Neural progenitor cell (in vitro differentiated cells): Measurements from ENCODE around the gene CFAP20DC. TPM values are rescaled to one million over a fixed set of nuclear protein-coding genes. Genes with fewer than 3 reads are reported as not detected.

Source experiments
- DNase-seq: peaks from one replicate; pipeline ENCODE4 v3.0.0-alpha.2; 2016; ENCODE audit warnings: low spot score
- H2AFZ ChIP-seq: fragments of 200-600 bp; sonication (generic); replicated peaks from 2 replicates; pipeline ENCODE4 v1.6.1; 2016; ENCODE audit warnings: antibody characterized with exemption
- H3F3A ChIP-seq: fragments of 200-600 bp; sonication (generic); 2 replicates; pipeline ENCODE4 v1.6.1; 2016; ENCODE audit warnings: antibody characterized with exemption, low read depth
- H3K27ac ChIP-seq: fragments of 200-600 bp; sonication (generic); 2 replicates; pipeline ENCODE4 v1.5.1; 2016; ENCODE audit warnings: mild to moderate bottlenecking
- H3K27me3 ChIP-seq: fragments of 200-600 bp; sonication (generic); 2 replicates; pipeline ENCODE4 v1.6.1; 2016; ENCODE audit warnings: mild to moderate bottlenecking, moderate library complexity
- H3K36me3 ChIP-seq: fragments of 200-600 bp; sonication (generic); 2 replicates; pipeline ENCODE4 v1.5.1; 2016
- H3K4me1 ChIP-seq: fragments of 200-600 bp; sonication (generic); 2 replicates; pipeline ENCODE4 v1.6.1; 2016; ENCODE audit warnings: mixed run types
- H3K4me2 ChIP-seq: fragments of 200-600 bp; sonication (generic); 2 replicates; pipeline ENCODE4 v1.6.1; 2016
- H3K4me3 ChIP-seq: fragments of 200-600 bp; sonication (generic); 2 replicates; pipeline ENCODE4 v1.5.1; 2016
- H3K79me2 ChIP-seq: fragments of 200-600 bp; sonication (generic); 2 replicates; pipeline ENCODE4 v1.6.1; 2016; ENCODE audit warnings: low read depth
- H3K9ac ChIP-seq: fragments of 200-600 bp; sonication (generic); 2 replicates; pipeline ENCODE4 v1.6.1; 2016
- H3K9me3 ChIP-seq: fragments of 200-600 bp; sonication (generic); 2 replicates; pipeline ENCODE4 v1.5.1; 2016; ENCODE audit warnings: low read depth
- H4K20me1 ChIP-seq: fragments of 200-600 bp; sonication (generic); 2 replicates; pipeline ENCODE4 v1.6.1; 2016; ENCODE audit warnings: low read depth
- H3K27ac Mint-ChIP-seq: 3 replicates; pipeline ENCODE4 v1.8.0; 2021; ENCODE audit warnings: mixed read lengths
- H3K27me3 Mint-ChIP-seq: 2 replicates; pipeline ENCODE4 v1.8.0; 2022; ENCODE audit warnings: low read depth, mild to moderate bottlenecking, inconsistent platforms, moderate library complexity, mixed read lengths; ENCODE audit not compliant: insufficient read depth
- H3K36me3 Mint-ChIP-seq: 3 replicates; pipeline ENCODE4 v1.8.0; 2021; ENCODE audit warnings: mixed read lengths
- H3K4me1 Mint-ChIP-seq: 3 replicates; pipeline ENCODE4 v1.8.0; 2021; ENCODE audit warnings: mixed read lengths
- H3K4me3 Mint-ChIP-seq: 3 replicates; pipeline ENCODE4 v1.8.0; 2021; ENCODE audit warnings: mild to moderate bottlenecking, moderate library complexity, mixed read lengths
- H3K9me3 Mint-ChIP-seq: 3 replicates; pipeline ENCODE4 v1.8.0; 2020; ENCODE audit warnings: mixed read lengths
- EZH2 ChIP-seq: fragments of 200-600 bp; sonication (generic); IDR thresholded peaks from 2 replicates; pipeline ENCODE4 v1.6.1; 2017; ENCODE audit warnings: antibody characterized with exemption, mild to moderate bottlenecking, moderate library complexity
- EZH2phosphoT487 ChIP-seq: fragments of 200-600 bp; sonication (generic); IDR thresholded peaks from 2 replicates; pipeline ENCODE4 v1.6.1; 2017; ENCODE audit warnings: antibody characterized with exemption
- total RNA-seq: library from RNA; depleted of rRNA; stranded (reverse); fragments of >200 nt; gene quantifications from 2 replicates; pipeline ENCODE4 v1.2.3, GENCODE V29; 2015; ENCODE audit warnings: low replicate concordance
- TF ChIP-seq, protein P1 (sequence below): fragments of 200-600 bp; sonication (generic); IDR thresholded peaks from 2 replicates; pipeline ENCODE4 v1.5.1; 2017; ENCODE audit warnings: antibody characterized with exemption, mild to moderate bottlenecking

Gene CFAP20DC
- total RNA-seq, 1 donor from 2014 or later: 14.0 TPM

DNA sequence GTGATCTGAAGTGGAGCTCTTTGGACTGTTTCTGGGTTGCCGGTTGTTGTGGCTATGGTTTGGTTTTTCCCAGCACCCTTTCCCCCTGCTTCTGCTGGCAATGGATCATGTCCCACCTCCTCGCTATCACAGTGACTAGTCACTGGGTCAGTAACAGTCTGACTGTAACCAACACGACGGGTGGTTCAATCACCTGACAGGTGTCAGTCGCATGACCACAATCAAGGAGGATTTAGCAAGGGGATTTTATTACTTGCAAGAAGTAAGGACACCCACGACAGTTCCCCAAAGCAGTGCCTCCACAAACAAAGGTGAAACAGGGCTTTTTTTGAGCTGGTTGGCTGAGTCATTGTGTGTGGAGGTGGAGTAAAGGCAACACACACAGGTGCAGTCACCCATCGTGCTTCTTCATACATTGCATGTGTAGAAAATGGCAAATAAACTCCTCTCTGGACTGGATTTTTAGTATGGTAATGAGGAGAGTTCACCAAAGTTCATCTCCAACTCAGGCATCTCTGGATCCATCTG is 324.4 kb downstream of the CFAP20DC start:
- no peaks in the 10 kb centered on the region for H3K36me3 ChIP-seq
- no peak overlapping the region for H3K9ac ChIP-seq
- H3K9me3 ChIP-seq: no peaks in the 10 kb centered on the region
- no peaks in the 10 kb centered on the region for H3K36me3 Mint-ChIP-seq
- DNase-seq: no peak
- TF ChIP-seq, protein P1, sequence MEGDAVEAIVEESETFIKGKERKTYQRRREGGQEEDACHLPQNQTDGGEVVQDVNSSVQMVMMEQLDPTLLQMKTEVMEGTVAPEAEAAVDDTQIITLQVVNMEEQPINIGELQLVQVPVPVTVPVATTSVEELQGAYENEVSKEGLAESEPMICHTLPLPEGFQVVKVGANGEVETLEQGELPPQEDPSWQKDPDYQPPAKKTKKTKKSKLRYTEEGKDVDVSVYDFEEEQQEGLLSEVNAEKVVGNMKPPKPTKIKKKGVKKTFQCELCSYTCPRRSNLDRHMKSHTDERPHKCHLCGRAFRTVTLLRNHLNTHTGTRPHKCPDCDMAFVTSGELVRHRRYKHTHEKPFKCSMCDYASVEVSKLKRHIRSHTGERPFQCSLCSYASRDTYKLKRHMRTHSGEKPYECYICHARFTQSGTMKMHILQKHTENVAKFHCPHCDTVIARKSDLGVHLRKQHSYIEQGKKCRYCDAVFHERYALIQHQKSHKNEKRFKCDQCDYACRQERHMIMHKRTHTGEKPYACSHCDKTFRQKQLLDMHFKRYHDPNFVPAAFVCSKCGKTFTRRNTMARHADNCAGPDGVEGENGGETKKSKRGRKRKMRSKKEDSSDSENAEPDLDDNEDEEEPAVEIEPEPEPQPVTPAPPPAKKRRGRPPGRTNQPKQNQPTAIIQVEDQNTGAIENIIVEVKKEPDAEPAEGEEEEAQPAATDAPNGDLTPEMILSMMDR: no peak
- TF ChIP-seq EZH2 (no peak), EZH2phosphoT487 (no peak)
- H3K4me2 ChIP-seq: no peak overlapping the region
- H3K9me3 Mint-ChIP-seq: no peaks in the 10 kb centered on the region
- no peaks in the 10 kb centered on the region for H3K27me3 ChIP-seq
- H3K4me1 ChIP-seq: peaks cover 13% of the 10 kb centered on the region
- H2AFZ ChIP-seq: no peak overlapping the region
- H3K27ac Mint-ChIP-seq: no peak overlapping the region
- no peaks in the 10 kb centered on the region for H3F3A ChIP-seq
- H3K4me3 Mint-ChIP-seq: no peak overlapping the region
- H3K4me3 ChIP-seq: no peak overlapping the region
- H4K20me1 ChIP-seq: no peaks in the 10 kb centered on the region
- H3K4me1 Mint-ChIP-seq: peaks cover 9% of the 10 kb centered on the region
- no peaks in the 10 kb centered on the region for H3K79me2 ChIP-seq
- peaks cover 4% of the 10 kb centered on the region for H3K27me3 Mint-ChIP-seq
- H3K27ac ChIP-seq: no peak overlapping the region

DNA sequence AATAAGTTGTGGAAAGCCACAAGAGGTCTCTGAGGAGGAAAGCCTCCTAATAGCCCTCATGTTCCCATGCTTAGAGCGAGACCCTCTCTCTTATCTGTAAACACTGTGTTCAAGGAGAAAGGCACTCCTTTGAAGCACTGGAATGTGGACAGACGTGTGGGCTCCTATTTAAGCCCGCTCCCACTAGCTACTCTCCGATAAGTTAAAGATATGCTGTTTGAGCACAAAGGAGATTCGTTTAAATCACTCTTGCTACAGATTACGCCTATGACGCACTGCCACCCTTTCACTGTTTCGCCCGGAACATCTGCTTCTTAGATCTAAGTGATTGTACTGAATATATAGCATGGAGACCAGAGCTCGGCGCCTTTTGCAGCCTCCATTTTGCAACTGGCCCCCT is 325.5 kb downstream of the CFAP20DC start:
- no peak overlapping the region for H3K9ac ChIP-seq
- no peaks in the 10 kb centered on the region for H3K9me3 ChIP-seq
- no peaks in the 10 kb centered on the region for H3K9me3 Mint-ChIP-seq
- H3K4me1 ChIP-seq: peaks cover 13% of the 10 kb centered on the region
- TF ChIP-seq, protein P1: no peak
- no peak for TF ChIP-seq EZH2
- no peak overlapping the region for H2AFZ ChIP-seq
- no peak overlapping the region for H3K4me3 Mint-ChIP-seq
- peaks cover 4% of the 10 kb centered on the region for H3K27me3 Mint-ChIP-seq
- H3K36me3 ChIP-seq: no peaks in the 10 kb centered on the region
- H3F3A ChIP-seq: no peaks in the 10 kb centered on the region
- peak overlapping the region; percentile 1 for H3K4me2 ChIP-seq
- no peaks in the 10 kb centered on the region for H3K27me3 ChIP-seq
- H3K36me3 Mint-ChIP-seq: no peaks in the 10 kb centered on the region
- DNase-seq: no peak
- H4K20me1 ChIP-seq: no peaks in the 10 kb centered on the region
- no peak overlapping the region for H3K27ac Mint-ChIP-seq
- no peaks in the 10 kb centered on the region for H3K79me2 ChIP-seq
- no peak overlapping the region for H3K4me3 ChIP-seq
- H3K4me1 Mint-ChIP-seq: peaks cover 9% of the 10 kb centered on the region
- H3K27ac ChIP-seq: no peak overlapping the region

DNA sequence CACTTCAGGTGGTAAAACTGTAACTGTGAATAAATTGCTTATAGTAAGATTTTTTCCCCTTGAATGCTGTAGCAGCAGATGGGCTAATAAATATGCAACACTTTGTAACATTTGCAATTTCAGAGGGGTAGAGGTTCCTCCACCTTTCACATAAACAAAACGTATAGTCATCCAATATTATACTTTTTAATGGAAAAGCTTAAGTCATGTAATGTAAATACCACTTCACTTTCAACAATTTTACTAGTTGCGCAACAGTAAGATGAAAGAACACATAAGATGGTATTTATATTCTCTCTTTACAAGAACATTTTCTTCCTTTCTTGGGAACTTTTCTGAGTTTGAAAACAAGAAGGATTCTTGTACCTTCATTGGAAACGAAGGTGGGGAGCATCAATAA is 326.7 kb downstream of the CFAP20DC start:
- Histone ChIP-seq H3K27ac (no peak overlapping the region), H3K36me3 (no peaks in the 10 kb centered on the region), H2AFZ (no peak overlapping the region), H3K27me3 (no peaks in the 10 kb centered on the region), H3K9ac (no peak overlapping the region), H3K79me2 (no peaks in the 10 kb centered on the region), H4K20me1 (no peaks in the 10 kb centered on the region), H3K4me3 (no peak overlapping the region), H3K4me2 (peak overlapping the region; percentile 1), H3K9me3 (no peaks in the 10 kb centered on the region), H3K4me1 (peaks cover 13% of the 10 kb centered on the region), H3F3A (no peaks in the 10 kb centered on the region)
- Mint-ChIP-seq H3K27ac (no peak overlapping the region), H3K4me1 (peaks cover 9% of the 10 kb centered on the region), H3K4me3 (no peak overlapping the region), H3K9me3 (no peaks in the 10 kb centered on the region), H3K36me3 (no peaks in the 10 kb centered on the region), H3K27me3 (peaks cover 4% of the 10 kb centered on the region)
- DNase-seq: no peak
- TF ChIP-seq, protein P1: no peak
- TF ChIP-seq EZH2 (no peak), EZH2phosphoT487 (no peak)
